HFFc6 (cell line): ENCODE results near the gene HIP1. TPM values are rescaled to one million over a fixed set of nuclear protein-coding genes. Genes with fewer than 3 reads are reported as not detected.
"Not testable (repeated sequence)": the region's sequence is repeated elsewhere in the genome, so short reads cannot be mapped to it uniquely, and the experiment has no call there.

Source experiments
- DNase-seq: peaks from one replicate; pipeline ENCODE4 v3.0.0-alpha.2; 2018
- H3K27ac Mint-ChIP-seq: 2 replicates; pipeline ENCODE4 v1.8.0; 2020; ENCODE audit warnings: mild to moderate bottlenecking, mixed read lengths
- H3K27me3 Mint-ChIP-seq: 2 replicates; pipeline ENCODE4 v1.8.0; 2021; ENCODE audit warnings: mild to moderate bottlenecking, moderate library complexity, mixed read lengths; ENCODE audit not compliant: insufficient read depth
- H3K36me3 Mint-ChIP-seq: 2 replicates; pipeline ENCODE4 v1.8.0; 2021; ENCODE audit warnings: low read depth, mixed read lengths
- H3K4me1 Mint-ChIP-seq: 2 replicates; pipeline ENCODE4 v1.8.0; 2020; ENCODE audit warnings: low read depth, mixed read lengths
- H3K4me3 Mint-ChIP-seq: 2 replicates; pipeline ENCODE4 v1.8.0; 2020; ENCODE audit warnings: mild to moderate bottlenecking, moderate library complexity, mixed read lengths
- H3K9me3 Mint-ChIP-seq: 2 replicates; pipeline ENCODE4 v1.8.0; 2020; ENCODE audit warnings: mild to moderate bottlenecking, mixed read lengths
- total RNA-seq, 6 experiments: library from RNA; stranded (reverse); fragmentation: NEBNext Ultra II Directional; extraction: Animal tissue kit (Norgen Biotek cat#: 25700); gene quantifications; 2 replicates in 1 of 6; 3 replicates in 5 of 6; pipeline ENCODE4 v1.2.3, GENCODE V29; 2021

The HIP1 gene
- total RNA-seq, 6 experiments from 2014 or later, result 15.1 to 32.2 (median 28.7) TPM

GRCh38 chr7:75492020-75492419 is 246.7 kb downstream of the HIP1 start, which contains the start of gene SPDYE5:
SPDYE5 (plus strand) TSS chr7:75492320; CDS start chr7:75494048, 1,728 bp downstream.
- not testable (repeated sequence) for H3K4me3 Mint-ChIP-seq

GRCh38 chr7:75485979-75486643 is 252.6 kb downstream of the HIP1 start, which contains the start of gene POM121C:
POM121C (minus strand) TSS chr7:75486299; CDS start chr7:75441496, 44,803 bp downstream.
- peak; percentile 82 for DNase-seq
- H3K4me3 Mint-ChIP-seq, result peak within 1 kb of the TSS; percentile 95
- peaks cover 10% of the 10 kb centered on the region; the same call in 1 of the 2 replicates for H3K4me1 Mint-ChIP-seq
- not testable (repeated sequence) for H3K36me3 Mint-ChIP-seq, H3K27me3 Mint-ChIP-seq, H3K9me3 Mint-ChIP-seq
- peak within 1 kb of the TSS; percentile 88 for H3K27ac Mint-ChIP-seq

More at GRCh38 chr7:75492020-75492419, 246.7 kb downstream of the HIP1 start, which contains the start of gene SPDYE5:
- not testable (repeated sequence) for H3K4me1 Mint-ChIP-seq, DNase-seq, H3K36me3 Mint-ChIP-seq, H3K27ac Mint-ChIP-seq, H3K27me3 Mint-ChIP-seq, H3K9me3 Mint-ChIP-seq

DNA sequence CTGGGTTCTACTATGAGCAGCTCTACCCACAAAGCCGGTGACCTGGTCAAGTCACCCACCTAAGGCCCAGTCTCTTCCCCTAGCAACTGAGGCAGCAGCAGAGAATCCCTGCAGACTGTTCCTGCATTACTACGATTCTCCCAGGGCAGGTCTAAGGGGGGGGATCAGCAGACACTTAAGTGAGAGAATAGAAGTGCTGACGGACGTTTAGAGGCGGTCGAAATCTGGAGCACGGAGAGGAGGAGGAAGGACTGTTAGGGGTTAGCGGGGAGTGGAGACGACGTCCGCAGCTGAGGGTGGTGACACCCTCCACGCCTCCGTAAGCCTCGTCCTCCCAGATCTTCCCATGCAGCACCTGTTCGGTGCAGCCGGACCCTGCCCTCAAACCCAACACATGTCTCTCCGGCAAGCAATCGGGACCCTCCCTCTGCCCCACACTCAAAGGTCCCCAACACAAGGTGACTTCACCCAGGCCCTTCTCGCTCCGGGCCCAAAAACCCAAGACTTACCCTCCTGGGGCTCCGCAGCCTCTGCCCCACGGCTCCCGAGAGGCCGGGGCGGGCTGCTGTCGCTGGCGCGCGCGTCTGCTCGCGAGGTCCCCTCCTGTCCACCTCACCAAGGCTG is 253.3 kb downstream of the HIP1 start:
- not testable (repeated sequence) for H3K27me3 Mint-ChIP-seq, H3K36me3 Mint-ChIP-seq, DNase-seq, H3K9me3 Mint-ChIP-seq
- Mint-ChIP-seq H3K27ac (peak overlapping the region; percentile 88), H3K4me1 (peaks cover 10% of the 10 kb centered on the region; the same call in 1 of the 2 replicates), H3K4me3 (peak overlapping the region; percentile 95)

Other genes starting within 250 kb of the HIP1 start
- not detected for gene SPDYE5, start 246.6 kb downstream of the HIP1 start, total RNA-seq
- 1 to 10 TPM; 2.9 to 6.3 (median 4.4) TPM for gene CCL26, start 33.3 kb upstream of the HIP1 start, total RNA-seq
- gene CCL24, start 74.9 kb upstream of the HIP1 start, total RNA-seq, result not detected
- 10 to 100 TPM; 44.1 to 57.3 (median 47.3) TPM for gene RHBDD2, start 140.1 kb upstream of the HIP1 start, total RNA-seq
- gene POR, start 176.2 kb upstream of the HIP1 start, total RNA-seq, result 10 to 100 TPM; 48.2 to 69.3 (median 49.4) TPM